Prostate gland (tissue), 2 donors: ENCODE measurements around the gene THOP1. TPM values are rescaled to one million over a fixed set of nuclear protein-coding genes. Genes with fewer than 3 reads are reported as not detected.

Experiments used
- DNase-seq: peaks from one replicate; pipeline ENCODE4 v3.0.0-alpha.2; 2019; ENCODE audit warnings: low spot score
- H3K27ac ChIP-seq, 2 donors: fragments of 200-600 bp; sonication (generic); 2 replicates each; pipeline ENCODE4 v1.5.1; 2017 to 2019
- H3K27me3 ChIP-seq: fragments of 200-600 bp; sonication (generic); replicated peaks from 2 replicates; pipeline ENCODE4 v1.5.1; 2019; ENCODE audit not compliant: insufficient read depth
- H3K36me3 ChIP-seq, 2 donors: fragments of 200-600 bp; sonication (generic); 1 replicate in 1 of 2; 2 replicates in 1 of 2; pipeline versions ENCODE4 v1.5.1 to v1.8.1; 2017 to 2019
- H3K4me1 ChIP-seq: fragments of 200-600 bp; sonication (generic); replicated peaks from 2 replicates; pipeline ENCODE4 v1.5.1; 2019
- H3K4me3 ChIP-seq, 2 donors: fragments of 200-600 bp; sonication (generic); 2 replicates each; pipeline ENCODE4 v1.5.1; 2017 to 2019
- H3K9me3 ChIP-seq: fragments of 200-600 bp; sonication (generic); 2 replicates; pipeline ENCODE4 v1.5.1; 2017
- POLR2A ChIP-seq: fragments of 450-650 bp; IDR thresholded peaks from one replicate; pipeline ENCODE4 v1.6.1; 2016; ENCODE audit warnings: antibody characterized with exemption, mild to moderate bottlenecking
- POLR2AphosphoS5 ChIP-seq: sonication (generic); formaldehyde crosslinking; IDR thresholded peaks from one replicate; pipeline ENCODE4 v1.6.1; 2017; ENCODE audit warnings: antibody characterized with exemption
- WGBS: methylation state at CpG from one replicate; pipeline ENCODE4 v1.1.5; 2018; 5-methylcytosine and 5-hydroxymethylcytosine counted together
- intact Hi-C: fragments of 100-400 bp; cut with DNase I; formaldehyde crosslinking; loops from one replicate; pipeline ENCODE4 v1.14.2; 2022
- total RNA-seq, 2 donors: library from RNA; depleted of rRNA; stranded (reverse); fragments of >200 nt; gene quantifications; one replicate each; pipeline ENCODE4 v1.1.0, GENCODE V29; 2016
- TF ChIP-seq, protein P1 (sequence below), 4 experiments: fragments of 200-600 bp in 2 of 4; fragments of 450-650 bp in 2 of 4; sonication (generic) in 2 of 4; IDR thresholded peaks; 1 replicate in 3 of 4; 2 replicates in 1 of 4; pipeline ENCODE4 v1.5.1; 2016 to 2019; ENCODE audit warnings: antibody characterized with exemption in 4 of 4, mild to moderate bottlenecking in 2 of 4, moderate library complexity in 2 of 4

The THOP1 gene
- total RNA-seq, 2 donors from 2014 or later = 119 to 132 TPM

GRCh38 chr19:2819540-2820111 is 34.3 kb downstream of the THOP1 start, which contains the start of gene ZNF554:
TSS of gene ZNF554 (plus strand) at chr19:2819868. CDS start at chr19:2820072, 204 bp downstream.
- WGBS = 1% methylated on average over 31 of the region's 64 CpGs
- intact Hi-C loops = no loop called here
- peak within 1 kb of the TSS; percentile 30 to 48 for H3K27ac ChIP-seq
- peak; percentile 96 for TF ChIP-seq POLR2AphosphoS5
- TF ChIP-seq, protein P1, sequence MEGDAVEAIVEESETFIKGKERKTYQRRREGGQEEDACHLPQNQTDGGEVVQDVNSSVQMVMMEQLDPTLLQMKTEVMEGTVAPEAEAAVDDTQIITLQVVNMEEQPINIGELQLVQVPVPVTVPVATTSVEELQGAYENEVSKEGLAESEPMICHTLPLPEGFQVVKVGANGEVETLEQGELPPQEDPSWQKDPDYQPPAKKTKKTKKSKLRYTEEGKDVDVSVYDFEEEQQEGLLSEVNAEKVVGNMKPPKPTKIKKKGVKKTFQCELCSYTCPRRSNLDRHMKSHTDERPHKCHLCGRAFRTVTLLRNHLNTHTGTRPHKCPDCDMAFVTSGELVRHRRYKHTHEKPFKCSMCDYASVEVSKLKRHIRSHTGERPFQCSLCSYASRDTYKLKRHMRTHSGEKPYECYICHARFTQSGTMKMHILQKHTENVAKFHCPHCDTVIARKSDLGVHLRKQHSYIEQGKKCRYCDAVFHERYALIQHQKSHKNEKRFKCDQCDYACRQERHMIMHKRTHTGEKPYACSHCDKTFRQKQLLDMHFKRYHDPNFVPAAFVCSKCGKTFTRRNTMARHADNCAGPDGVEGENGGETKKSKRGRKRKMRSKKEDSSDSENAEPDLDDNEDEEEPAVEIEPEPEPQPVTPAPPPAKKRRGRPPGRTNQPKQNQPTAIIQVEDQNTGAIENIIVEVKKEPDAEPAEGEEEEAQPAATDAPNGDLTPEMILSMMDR (IDR thresholded peaks at IDR 0.05) = peak; percentile 95 to 100 (median 98)
- TF ChIP-seq POLR2A = peak; percentile 38
- peak within 1 kb of the TSS; percentile 82 to 83 for H3K4me3 ChIP-seq
- peak; percentile 94 for DNase-seq
- no peaks in the 10 kb centered on the region for H3K27me3 ChIP-seq
- no peaks in the 10 kb centered on the region for H3K36me3 ChIP-seq
- H3K9me3 ChIP-seq = no peaks in the 10 kb centered on the region
- H3K4me1 ChIP-seq = no peaks in the 10 kb centered on the region

DNA sequence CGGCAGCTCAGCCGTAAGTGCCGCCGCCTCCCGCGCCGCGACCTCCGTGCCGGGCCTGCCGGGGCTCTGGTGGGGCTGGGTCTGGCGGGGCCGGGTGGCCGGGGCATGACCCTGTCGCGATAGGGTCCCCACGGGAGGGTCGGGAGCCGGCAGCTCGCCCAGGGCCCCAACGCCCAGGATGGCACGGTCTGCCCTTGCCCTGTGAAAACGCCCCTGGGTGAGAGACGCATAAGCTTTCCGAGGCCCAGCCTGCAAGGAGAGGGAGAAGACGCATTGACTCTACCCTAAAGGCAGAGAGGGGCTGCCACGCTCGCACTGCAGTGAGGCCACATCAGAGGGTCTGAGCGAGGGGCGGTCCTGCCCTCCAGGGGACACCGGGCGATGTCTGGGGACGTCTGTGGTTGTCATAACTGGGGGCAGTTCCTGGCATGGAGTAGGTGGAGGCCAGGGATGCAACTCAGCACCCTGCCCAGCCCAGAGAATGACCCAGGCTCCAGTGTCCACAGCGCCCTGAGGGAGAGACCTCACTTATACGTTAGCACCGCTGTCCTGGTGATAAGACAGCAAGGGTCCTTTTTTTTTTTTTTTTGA is 34.9 kb downstream of the THOP1 start:
- WGBS = 2% methylated on average over 14 of the region's 36 CpGs
- H3K27me3 ChIP-seq = no peaks in the 10 kb centered on the region

DNA sequence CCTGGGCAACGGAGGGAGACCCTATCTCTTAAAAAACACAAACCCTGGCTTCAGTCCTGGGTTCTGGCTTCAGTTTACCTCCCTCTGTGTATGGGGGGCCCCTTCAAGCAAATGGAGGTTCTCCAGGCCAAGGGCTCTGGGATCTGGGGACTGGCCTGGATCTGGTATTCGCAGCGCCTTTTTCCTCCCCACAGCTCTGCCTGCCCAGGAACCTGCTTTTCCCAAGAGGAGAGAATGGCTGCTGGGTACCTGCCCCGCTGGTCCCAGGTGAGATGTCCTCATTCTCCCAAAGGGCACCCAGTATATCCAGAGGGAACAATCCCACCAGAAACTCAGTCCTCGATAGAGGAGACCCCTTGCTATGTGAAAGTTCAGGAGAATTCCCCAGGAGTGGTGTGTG is 37.5 kb downstream of the THOP1 start:
- Histone ChIP-seq H3K36me3 (no peaks in the 10 kb centered on the region), H3K27ac (no peak overlapping the region), H3K9me3 (no peaks in the 10 kb centered on the region), H3K27me3 (no peaks in the 10 kb centered on the region), H3K4me1 (no peaks in the 10 kb centered on the region), H3K4me3 (no peak overlapping the region)
- intact Hi-C loops = no loop called here
- DNase-seq = no peak
- TF ChIP-seq POLR2A (no peak), POLR2AphosphoS5 (no peak)
- TF ChIP-seq, protein P1 (IDR thresholded peaks at IDR 0.05) = no peak
- WGBS = 92% methylated on average over 4 of the region's 5 CpGs

More for the DNA sequence above, 34.9 kb downstream of the THOP1 start:
- Histone ChIP-seq H3K27ac (peak overlapping the region; percentile 30 to 48), H3K9me3 (no peaks in the 10 kb centered on the region), H3K4me1 (no peaks in the 10 kb centered on the region), H3K36me3 (no peaks in the 10 kb centered on the region), H3K4me3 (peak overlapping the region; percentile 82 to 83)
- intact Hi-C loops = no loop called here
- DNase-seq = no peak
- TF ChIP-seq POLR2A (no peak), POLR2AphosphoS5 (no peak)
- TF ChIP-seq, protein P1 (IDR thresholded peaks at IDR 0.05) = no peak

DNA sequence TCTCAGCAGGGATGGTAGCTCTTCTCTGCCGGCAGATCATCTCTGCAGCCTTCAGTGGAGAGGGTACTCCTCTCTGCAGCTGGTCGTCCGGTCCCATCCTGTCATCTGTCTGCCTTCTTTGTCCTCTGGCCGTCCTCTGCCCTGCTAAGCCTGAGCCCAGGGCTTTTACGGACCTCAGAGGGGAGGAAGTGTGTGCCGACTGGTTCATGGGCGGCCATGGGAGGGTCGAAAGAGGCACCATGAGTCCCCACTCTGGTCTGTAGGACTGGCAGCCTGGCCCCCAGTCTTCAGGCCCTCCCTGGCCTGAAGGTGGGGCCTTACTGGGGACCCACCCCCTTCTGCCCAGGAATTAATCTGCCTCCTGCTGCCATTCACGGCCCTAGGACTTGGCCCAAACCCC is 38.3 kb downstream of the THOP1 start:
- no peak for DNase-seq
- no peak overlapping the region for H3K27ac ChIP-seq

More for the DNA sequence above, 38.3 kb downstream of the THOP1 start:
- Histone ChIP-seq H3K4me1 (no peaks in the 10 kb centered on the region), H3K4me3 (no peak overlapping the region), H3K27me3 (no peaks in the 10 kb centered on the region), H3K36me3 (no peaks in the 10 kb centered on the region), H3K9me3 (no peaks in the 10 kb centered on the region)
- intact Hi-C loops = no loop called here
- 82% methylated on average over 9 of the region's 9 CpGs for WGBS
- TF ChIP-seq POLR2AphosphoS5 = no peak
- TF ChIP-seq, protein P1 (IDR thresholded peaks at IDR 0.05) = no peak
- no peak for TF ChIP-seq POLR2A
